ENCODE data around the gene TPRN.

The TPRN gene

DNA sequence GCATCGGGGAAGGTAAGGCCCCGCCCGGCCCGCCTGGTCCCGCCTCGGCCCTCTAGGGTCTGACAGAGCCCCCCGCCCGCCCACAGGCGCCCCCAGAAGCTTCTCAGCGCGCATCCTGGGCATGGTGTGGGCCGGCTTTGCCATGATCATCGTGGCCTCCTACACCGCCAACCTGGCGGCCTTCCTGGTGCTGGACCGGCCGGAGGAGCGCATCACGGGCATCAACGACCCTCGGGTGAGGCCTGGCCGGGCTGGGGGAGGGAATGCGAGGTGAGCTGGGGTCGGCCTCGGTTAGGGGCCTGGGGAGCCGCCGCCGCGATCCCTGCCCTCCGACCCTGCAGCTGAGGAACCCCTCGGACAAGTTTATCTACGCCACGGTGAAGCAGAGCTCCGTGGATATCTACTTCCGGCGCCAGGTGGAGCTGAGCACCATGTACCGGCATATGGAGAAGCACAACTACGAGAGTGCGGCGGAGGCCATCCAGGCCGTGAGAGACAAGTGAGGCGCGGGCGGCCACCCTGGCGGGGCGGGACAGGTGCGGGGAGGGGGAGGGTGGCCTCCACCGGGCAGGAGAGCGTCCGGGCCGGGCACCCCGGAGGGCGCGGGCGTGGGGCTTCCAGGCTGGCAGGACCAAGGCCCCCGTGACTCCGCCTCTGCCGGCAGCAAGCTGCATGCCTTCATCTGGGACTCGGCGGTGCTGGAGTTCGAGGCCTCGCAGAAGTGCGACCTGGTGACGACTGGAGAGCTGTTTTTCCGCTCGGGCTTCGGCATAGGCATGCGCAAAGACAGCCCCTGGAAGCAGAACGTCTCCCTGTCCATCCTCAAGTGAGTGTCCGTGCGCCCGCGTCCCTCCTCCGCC, 37.8 kb downstream of the TPRN start:
- DNase-seq (ENCODE audit: low read depth) = no peak
- in situ Hi-C loops (cut with HindIII; ENCODE audit: low sequenced_read_pairs) = no loop called here
- H3K4me3 ChIP-seq (ENCODE audit: low read depth, low read length) = peak overlapping the region; percentile 10
- TF ChIP-seq, protein P1, sequence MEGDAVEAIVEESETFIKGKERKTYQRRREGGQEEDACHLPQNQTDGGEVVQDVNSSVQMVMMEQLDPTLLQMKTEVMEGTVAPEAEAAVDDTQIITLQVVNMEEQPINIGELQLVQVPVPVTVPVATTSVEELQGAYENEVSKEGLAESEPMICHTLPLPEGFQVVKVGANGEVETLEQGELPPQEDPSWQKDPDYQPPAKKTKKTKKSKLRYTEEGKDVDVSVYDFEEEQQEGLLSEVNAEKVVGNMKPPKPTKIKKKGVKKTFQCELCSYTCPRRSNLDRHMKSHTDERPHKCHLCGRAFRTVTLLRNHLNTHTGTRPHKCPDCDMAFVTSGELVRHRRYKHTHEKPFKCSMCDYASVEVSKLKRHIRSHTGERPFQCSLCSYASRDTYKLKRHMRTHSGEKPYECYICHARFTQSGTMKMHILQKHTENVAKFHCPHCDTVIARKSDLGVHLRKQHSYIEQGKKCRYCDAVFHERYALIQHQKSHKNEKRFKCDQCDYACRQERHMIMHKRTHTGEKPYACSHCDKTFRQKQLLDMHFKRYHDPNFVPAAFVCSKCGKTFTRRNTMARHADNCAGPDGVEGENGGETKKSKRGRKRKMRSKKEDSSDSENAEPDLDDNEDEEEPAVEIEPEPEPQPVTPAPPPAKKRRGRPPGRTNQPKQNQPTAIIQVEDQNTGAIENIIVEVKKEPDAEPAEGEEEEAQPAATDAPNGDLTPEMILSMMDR (IDR thresholded peaks at IDR 0.05; ENCODE audit: low read depth, low read length, missing control alignments) = no peak

DNA sequence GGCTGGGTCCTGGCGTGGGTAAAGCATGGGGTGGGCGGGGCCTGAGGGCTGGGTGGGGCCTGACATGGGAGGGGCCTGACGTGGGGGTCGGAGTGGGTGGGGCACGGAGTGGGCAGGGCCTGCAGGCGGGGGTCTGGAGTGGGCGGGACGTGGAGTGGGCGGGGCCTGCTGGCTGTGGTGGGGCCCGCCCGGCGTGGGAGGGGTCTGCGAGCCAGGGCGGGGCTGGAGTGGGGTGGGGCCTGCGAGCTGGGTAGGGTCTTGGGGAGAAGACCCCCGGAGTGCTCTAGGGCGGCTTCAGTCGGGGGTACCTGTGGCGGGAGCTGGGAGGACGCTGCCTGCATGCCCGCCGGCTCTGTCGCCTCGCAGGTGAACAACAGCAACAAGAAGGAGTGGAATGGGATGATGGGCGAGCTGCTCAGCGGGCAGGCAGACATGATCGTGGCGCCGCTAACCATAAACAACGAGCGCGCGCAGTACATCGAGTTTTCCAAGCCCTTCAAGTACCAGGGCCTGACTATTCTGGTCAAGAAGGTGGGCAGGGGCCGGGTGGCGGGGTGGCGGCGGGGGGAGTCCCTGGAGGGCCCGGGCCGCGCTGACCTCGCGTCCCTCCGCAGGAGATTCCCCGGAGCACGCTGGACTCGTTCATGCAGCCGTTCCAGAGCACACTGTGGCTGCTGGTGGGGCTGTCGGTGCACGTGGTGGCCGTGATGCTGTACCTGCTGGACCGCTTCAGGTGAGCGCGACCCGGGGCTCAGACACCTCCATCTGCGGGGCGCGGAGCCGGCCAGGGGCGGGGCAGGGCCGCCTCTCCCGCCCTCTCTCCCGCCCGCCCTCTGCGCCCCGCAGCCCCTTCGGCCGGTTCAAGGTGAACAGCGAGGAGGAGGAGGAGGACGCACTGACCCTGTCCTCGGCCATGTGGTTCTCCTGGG, 38.7 kb downstream of the TPRN start:
- in situ Hi-C loops (cut with HindIII; ENCODE audit: low sequenced_read_pairs) = no loop called here
- no peak for DNase-seq (ENCODE audit: low read depth)
- no peak overlapping the region for H3K4me3 ChIP-seq (ENCODE audit: low read depth, low read length)
- TF ChIP-seq, protein P1 (IDR thresholded peaks at IDR 0.05; ENCODE audit: low read depth, low read length, missing control alignments) = no peak

DNA sequence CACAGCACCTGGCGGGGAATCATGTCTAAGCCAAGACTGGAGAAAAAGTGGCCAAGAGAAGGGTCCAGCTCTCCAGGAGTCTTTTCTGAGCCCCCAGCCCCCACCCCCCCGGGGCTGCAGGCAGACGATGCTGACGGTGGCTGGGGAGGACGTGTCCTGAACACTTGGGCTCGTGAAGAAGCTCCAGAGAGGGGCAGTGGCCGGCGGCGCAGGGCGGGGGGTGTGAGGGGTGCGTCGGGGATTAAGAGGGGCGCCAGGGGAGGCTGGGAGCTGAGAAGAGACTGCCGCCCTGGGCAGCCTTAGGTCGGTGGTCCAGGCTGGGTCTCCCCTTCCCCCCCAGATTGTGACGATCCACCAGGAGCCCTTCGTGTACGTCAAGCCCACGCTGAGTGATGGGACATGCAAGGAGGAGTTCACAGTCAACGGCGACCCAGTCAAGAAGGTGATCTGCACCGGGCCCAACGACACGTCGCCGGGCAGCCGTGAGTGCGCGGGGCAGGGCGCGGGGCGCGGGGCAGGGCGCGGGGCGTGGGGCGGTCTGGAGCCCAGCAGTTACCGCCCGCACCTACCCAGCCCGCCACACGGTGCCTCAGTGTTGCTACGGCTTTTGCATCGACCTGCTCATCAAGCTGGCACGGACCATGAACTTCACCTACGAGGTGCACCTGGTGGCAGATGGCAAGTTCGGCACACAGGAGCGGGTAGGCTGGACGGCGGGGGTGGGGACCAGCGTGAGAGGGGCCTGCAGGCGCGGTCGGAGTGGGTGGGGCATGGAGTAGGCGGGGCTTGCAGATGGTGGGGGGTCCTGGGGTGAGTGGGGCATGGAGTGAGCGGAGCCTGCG, 39.6 kb downstream of the TPRN start:
- in situ Hi-C loops (cut with HindIII; ENCODE audit: low sequenced_read_pairs) = no loop called here
- H3K4me3 ChIP-seq (ENCODE audit: low read depth, low read length) = no peak overlapping the region
- DNase-seq (ENCODE audit: low read depth) = no peak
- TF ChIP-seq, protein P1 (IDR thresholded peaks at IDR 0.05; ENCODE audit: low read depth, low read length, missing control alignments) = no peak

DNA sequence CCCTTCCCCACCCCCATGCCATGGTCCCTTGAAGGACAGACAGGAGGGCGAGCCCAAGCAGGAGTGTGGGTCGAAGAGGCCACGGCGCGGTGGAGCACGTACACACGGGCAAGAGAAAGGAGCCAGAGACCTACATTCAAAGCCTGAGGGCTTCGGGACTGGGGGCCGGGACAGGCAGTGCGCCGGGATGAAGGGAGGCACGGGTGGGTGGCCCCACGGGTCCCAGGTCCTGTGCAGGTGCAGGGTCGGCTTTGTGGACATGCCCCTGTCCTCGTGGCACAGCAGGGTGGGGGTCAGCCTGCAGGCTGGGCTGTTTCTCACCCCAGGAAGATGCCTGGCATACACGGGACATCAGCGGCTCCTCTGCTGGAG, 40.5 kb downstream of the TPRN start:
- in situ Hi-C loops (cut with HindIII; ENCODE audit: low sequenced_read_pairs) = no loop called here
- DNase-seq (ENCODE audit: low read depth) = no peak
- H3K4me3 ChIP-seq (ENCODE audit: low read depth, low read length) = no peak overlapping the region
- TF ChIP-seq, protein P1 (IDR thresholded peaks at IDR 0.05; ENCODE audit: low read depth, low read length, missing control alignments) = no peak

DNA sequence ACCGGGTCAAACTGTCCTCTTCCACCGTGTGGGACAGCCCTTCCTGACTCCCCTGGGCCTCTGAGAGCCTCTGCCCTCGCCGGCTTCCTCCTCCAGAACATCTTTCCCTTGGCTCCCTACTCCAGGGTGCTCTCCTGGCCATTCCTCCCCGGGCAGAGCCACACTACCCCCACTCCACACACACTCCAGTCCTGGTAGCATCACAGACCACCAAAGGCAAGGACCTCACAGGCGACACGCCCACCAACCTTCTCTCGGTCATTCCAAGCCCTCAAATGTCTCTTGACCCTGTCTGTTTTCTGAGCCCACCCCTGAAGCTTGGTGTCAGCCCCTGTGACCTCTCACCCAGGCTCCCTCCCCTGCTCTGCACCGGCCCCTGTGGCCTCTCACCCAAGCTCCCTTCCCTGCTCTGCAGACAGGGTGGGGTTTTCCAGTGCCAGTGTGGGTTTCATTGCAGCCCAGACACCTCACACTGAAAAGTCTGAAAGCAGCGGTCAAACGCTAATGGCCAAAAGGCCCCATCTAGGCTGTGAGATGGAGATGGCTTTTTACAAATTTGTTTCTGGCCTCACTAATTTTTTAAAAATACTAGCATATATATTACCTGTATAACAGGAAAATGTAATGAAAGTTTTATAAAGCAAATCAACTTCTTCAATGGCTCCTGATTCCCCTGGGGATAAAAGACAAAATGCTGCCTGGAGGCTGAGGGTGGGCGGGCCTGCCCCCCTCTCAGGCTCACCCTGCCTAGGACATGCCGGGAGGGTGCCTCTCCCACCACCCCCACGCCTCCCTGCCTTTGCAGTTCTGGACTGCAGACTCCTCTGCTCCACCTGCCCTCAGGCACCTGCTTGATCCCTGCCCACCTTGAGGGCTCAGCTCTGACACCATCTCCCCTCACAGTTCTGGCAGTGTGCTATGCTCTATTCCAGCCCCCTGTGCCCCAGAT, 41.2 kb downstream of the TPRN start:
- DNase-seq (ENCODE audit: low read depth) = no peak
- TF ChIP-seq, protein P1 (IDR thresholded peaks at IDR 0.05; ENCODE audit: low read depth, low read length, missing control alignments) = no peak
- H3K4me3 ChIP-seq (ENCODE audit: low read depth, low read length) = no peak overlapping the region
- in situ Hi-C loops (cut with HindIII; ENCODE audit: low sequenced_read_pairs) = no loop called here

Measured in astrocyte of the cerebellum (primary cell).